Panc1 (cell line): Measurements from ENCODE around the gene LDLR. TPM values are rescaled to one million over a fixed set of nuclear protein-coding genes. Genes with fewer than 3 reads are reported as not detected.

ENCODE experiments used
- ATAC-seq: fragments of 200-7000 bp; cut with Tn5 transposase; 2 replicates; pipeline ENCODE4 v1.9.1; 2020; ENCODE audit warnings: mild to moderate bottlenecking, moderate library complexity
- BruUV-seq: library from RNA; stranded (reverse); fragments of 400-500 nt; replicated peaks from 2 replicates; lab custom pipeline; 2021; lab: Mats Ljungman, UMichigan
- CTCF ChIA-PET: fragments of 300-600 bp; sonication (Branson Sonifier 250); formaldehyde crosslinking; loops from one replicate; lab custom pipeline; 2022; ENCODE audit warnings: antibody characterized with exemption; lab: Charles Lee
- POLR2A ChIA-PET: fragments of 300-600 bp; sonication (Branson Sonifier 250); formaldehyde crosslinking; loops from one replicate; lab custom pipeline; 2022; ENCODE audit warnings: antibody characterized with exemption; lab: Charles Lee
- DNase-seq: peaks from one replicate; pipeline ENCODE4 v3.0.0-alpha.2; 2010; ENCODE audit warnings: low read depth, low spot score
- H3K27ac ChIP-seq: 2 replicates; pipeline ENCODE4 v1.5.1; 2011; ENCODE audit warnings: mild to moderate bottlenecking, low read length, inconsistent platforms
- H3K27me3 ChIP-seq: fragments of 200-500 bp; sonication (Bioruptor generic); 2 replicates; pipeline ENCODE4 v1.6.0; 2014; ENCODE audit warnings: low read length, inconsistent platforms; ENCODE audit not compliant: control insufficient read depth, insufficient read depth
- H3K36me3 ChIP-seq: fragments of 200-500 bp; sonication (Bioruptor generic); 2 replicates; pipeline ENCODE4 v1.5.1; 2014; ENCODE audit warnings: inconsistent platforms, mild to moderate bottlenecking, low read length, moderate library complexity; ENCODE audit not compliant: control insufficient read depth, insufficient read depth
- H3K4me1 ChIP-seq: 2 replicates; pipeline ENCODE4 v1.5.1; 2011; ENCODE audit warnings: inconsistent platforms, mild to moderate bottlenecking, low read length, moderate library complexity; ENCODE audit not compliant: control insufficient read depth, insufficient read depth
- H3K4me3 ChIP-seq, 2 experiments: 2 replicates each; pipeline ENCODE4 v1.5.1; 2011 to 2012; ENCODE audit warnings: low read depth in 2 of 2, low read length in 2 of 2, mild to moderate bottlenecking in 2 of 2, inconsistent platforms in 1 of 2, moderate library complexity in 1 of 2
- H3K9me3 ChIP-seq: fragments of 200-500 bp; sonication (Bioruptor generic); 2 replicates; pipeline ENCODE4 v1.5.1; 2014; ENCODE audit warnings: low read depth, mild to moderate bottlenecking, inconsistent platforms, low read length, moderate library complexity; ENCODE audit not compliant: control insufficient read depth, insufficient read depth
- CTCF ChIP-seq: fragments of 450-650 bp; IDR thresholded peaks from 2 replicates; pipeline ENCODE4 v1.5.1; 2017; ENCODE audit warnings: mild to moderate bottlenecking
- POLR2AphosphoS5 ChIP-seq: IDR thresholded peaks from 2 replicates; pipeline ENCODE4 v1.6.1; 2012; ENCODE audit warnings: mild to moderate bottlenecking, low read depth, low read length, moderate library complexity
- REST ChIP-seq, 2 experiments: IDR thresholded peaks; 2 replicates each; pipeline ENCODE4 v1.6.1; 2011 to 2012; ENCODE audit warnings: low read depth in 2 of 2, control low read depth in 1 of 2, low read length in 1 of 2, mild to moderate bottlenecking in 1 of 2, moderate library complexity in 1 of 2; ENCODE audit not compliant: insufficient read depth in 1 of 2
- SIN3A ChIP-seq: IDR thresholded peaks from 2 replicates; pipeline ENCODE4 v1.6.1; 2012; ENCODE audit warnings: low read depth, mild to moderate bottlenecking, low read length, moderate library complexity, borderline replicate concordance; ENCODE audit not compliant: insufficient read depth
- TCF7L2 ChIP-seq: IDR thresholded peaks from 2 replicates; pipeline ENCODE4 v1.6.1; 2011; ENCODE audit warnings: mild to moderate bottlenecking, low read depth, low read length, inconsistent platforms
- in situ Hi-C: cut with HindIII; loops from 2 replicates; pipeline ENCODE4 v1.10.0; 2016; ENCODE audit warnings: low sequenced_read_pairs, low pct_unique_long_range_greater_than_20kb
- intact Hi-C: fragments of 100-400 bp; cut with micrococcal nuclease; formaldehyde crosslinking; loops from one replicate; pipeline ENCODE4 v1.10.0; 2022; ENCODE audit not compliant: unreplicated experiment
- total RNA-seq: library from RNA; stranded (reverse); gene quantifications from one replicate; pipeline ENCODE4 v1.2.1, GENCODE V29; 2021; ENCODE audit not compliant: unreplicated experiment

Gene LDLR
- total RNA-seq, 1 experiment from 2014 or later = 203 TPM

- no peak for TF ChIP-seq SIN3A
- no peak for DNase-seq
- POLR2A ChIA-PET = no interaction called here
- Histone ChIP-seq H3K4me1 (no peaks in the 10 kb centered on the region), H3K4me3 (no peak overlapping the region), H3K9me3 (no peaks in the 10 kb centered on the region), H3K27ac (no peak overlapping the region), H3K36me3 (peaks cover 3% of the 10 kb centered on the region; the same call in 1 of the 2 replicates), H3K27me3 (no peaks in the 10 kb centered on the region)
- no peak for ATAC-seq
- in situ Hi-C loops = no loop called here
- intact Hi-C loops = no loop called here
- no TSS peak for BruUV-seq
- CTCF ChIA-PET = no interaction called here
Measured at GRCh38 chr19:11171144-11171543, 81.9 kb downstream of the LDLR start.

GRCh38 chr19:11172576-11172975, 83.3 kb downstream of the LDLR start:
- Histone ChIP-seq H3K4me3 (no peak overlapping the region), H3K4me1 (no peaks in the 10 kb centered on the region), H3K27ac (no peak overlapping the region), H3K9me3 (no peaks in the 10 kb centered on the region), H3K27me3 (no peaks in the 10 kb centered on the region), H3K36me3 (peaks cover 3% of the 10 kb centered on the region)
- ChIA-PET CTCF (no interaction called here), POLR2A (no interaction called here)
- no peak for TF ChIP-seq TCF7L2
- no peak for TF ChIP-seq CTCF
- TF ChIP-seq SIN3A = no peak
- TF ChIP-seq REST (IDR thresholded peaks at IDR 0.05; ENCODE audit: insufficient read depth in 1 of 2, low read depth in 2 of 2, low read length in 1 of 2) = no peak
- in situ Hi-C loops (no loop called here), intact Hi-C loops (no loop called here)
- ATAC-seq (no peak), DNase-seq (no peak)
- BruUV-seq = no TSS peak

GRCh38 chr19:11173516-11174155, 84.4 kb downstream of the LDLR start:
- in situ Hi-C loops (no loop called here), intact Hi-C loops (no loop called here)
- ATAC-seq = no peak
- H3K36me3 ChIP-seq = peaks cover 5% of the 10 kb centered on the region
- H3K27ac ChIP-seq = no peak overlapping the region
- no peak overlapping the region for H3K4me3 ChIP-seq
- ChIA-PET CTCF (no interaction called here), POLR2A (no interaction called here)
- H3K4me1 ChIP-seq = no peaks in the 10 kb centered on the region
- TF ChIP-seq SIN3A (no peak), CTCF (no peak), TCF7L2 (no peak), REST (IDR thresholded peaks at IDR 0.05; ENCODE audit: insufficient read depth in 1 of 2, low read depth in 2 of 2, low read length in 1 of 2) (no peak), POLR2AphosphoS5 (no peak)
- DNase-seq = no peak
- BruUV-seq = no TSS peak
- no peaks in the 10 kb centered on the region for H3K9me3 ChIP-seq
- H3K27me3 ChIP-seq = no peaks in the 10 kb centered on the region
